PC-9 (cell line): ENCODE results near the gene GPBP1. TPM values are rescaled to one million over a fixed set of nuclear protein-coding genes. Genes with fewer than 3 reads are reported as not detected.

Experiments
- Bru-seq: library from RNA; stranded (reverse); fragments of 400-500 nt; gene quantifications from one replicate; lab custom pipeline; 2021; lab: Mats Ljungman, UMichigan
- BruChase-seq, 2 experiments: library from RNA; stranded (reverse); fragments of 400-500 nt; gene quantifications; one replicate each; lab custom pipeline; 2021; lab: Mats Ljungman, UMichigan
- BruUV-seq: library from RNA; stranded (reverse); fragments of 400-500 nt; replicated peaks from 2 replicates; lab custom pipeline; 2021; lab: Mats Ljungman, UMichigan
- CTCF ChIA-PET: fragments of 300-600 bp; sonication (Branson Sonifier 250); formaldehyde crosslinking; loops from one replicate; lab custom pipeline; 2022; ENCODE audit warnings: antibody characterized with exemption; lab: Charles Lee
- POLR2A ChIA-PET: fragments of 300-600 bp; sonication (Branson Sonifier 250); formaldehyde crosslinking; loops from one replicate; lab custom pipeline; 2022; ENCODE audit warnings: antibody characterized with exemption; ENCODE audit not compliant: unreplicated experiment; lab: Charles Lee
- DNase-seq, 2 experiments: peaks; one replicate each; pipeline versions ENCODE4 v3.0.0 to v3.0.0-alpha.2; 2015 to 2022; ENCODE audit warnings: mixed read lengths in 1 of 2
- H2AFZ ChIP-seq: fragments of 200-600 bp; sonication (generic); 2 replicates; pipeline ENCODE4 v1.8.1; 2017; ENCODE audit warnings: antibody characterized with exemption
- H3F3A ChIP-seq: fragments of 200-600 bp; sonication (generic); 2 replicates; pipeline ENCODE4 v1.8.1; 2017; ENCODE audit warnings: antibody characterized with exemption, mild to moderate bottlenecking, low read depth; ENCODE audit not compliant: insufficient read depth
- H3K27ac ChIP-seq: fragments of 200-600 bp; sonication (generic); 2 replicates; pipeline ENCODE4 v1.6.1; 2016; ENCODE audit warnings: mixed run types
- H3K27me3 ChIP-seq: fragments of 200-600 bp; sonication (generic); 2 replicates; pipeline ENCODE4 v1.6.1; 2016; ENCODE audit warnings: low read depth, mixed run types; ENCODE audit not compliant: insufficient read depth
- H3K36me3 ChIP-seq: fragments of 200-600 bp; sonication (generic); 2 replicates; pipeline ENCODE4 v1.6.1; 2016; ENCODE audit warnings: low read depth, mixed run types
- H3K4me1 ChIP-seq: fragments of 200-600 bp; sonication (generic); replicated peaks from 2 replicates; pipeline ENCODE4 v1.6.1; 2016; ENCODE audit warnings: mixed run types; ENCODE audit not compliant: insufficient read depth
- H3K4me2 ChIP-seq: fragments of 200-600 bp; sonication (generic); 2 replicates; pipeline ENCODE4 v1.6.1; 2017; ENCODE audit warnings: mixed run types
- H3K4me3 ChIP-seq: fragments of 200-600 bp; sonication (generic); 2 replicates; pipeline ENCODE4 v1.6.1; 2016; ENCODE audit warnings: mixed run types
- H3K79me2 ChIP-seq: fragments of 200-600 bp; sonication (generic); 2 replicates; pipeline ENCODE4 v1.6.1; 2017; ENCODE audit warnings: low read depth, mixed run types
- H3K9me2 ChIP-seq: fragments of 200-600 bp; sonication (generic); 2 replicates; pipeline ENCODE4 v1.8.1; 2017; ENCODE audit warnings: mild to moderate bottlenecking; ENCODE audit not compliant: insufficient read depth
- H3K9me3 ChIP-seq: fragments of 200-600 bp; sonication (generic); 2 replicates; pipeline ENCODE4 v1.8.1; 2016; ENCODE audit warnings: low read depth; ENCODE audit not compliant: insufficient read depth
- H4K20me1 ChIP-seq: fragments of 200-600 bp; sonication (generic); 2 replicates; pipeline ENCODE4 v1.8.1; 2017; ENCODE audit not compliant: insufficient read depth
- CTCF ChIP-seq: fragments of 200-600 bp; sonication (generic); conservative IDR thresholded peaks from 2 replicates; pipeline ENCODE4 v1.6.1; 2017; ENCODE audit warnings: mixed run types, antibody characterized with exemption, mild to moderate bottlenecking, moderate library complexity
- EZH2 ChIP-seq: fragments of 200-600 bp; sonication (generic); IDR thresholded peaks from 2 replicates; pipeline ENCODE4 v1.8.0; 2017; ENCODE audit warnings: antibody characterized with exemption, low read depth
- intact Hi-C: fragments of 100-400 bp; cut with micrococcal nuclease; formaldehyde crosslinking; loops from one replicate; pipeline ENCODE4 v1.10.0; 2022; ENCODE audit not compliant: unreplicated experiment
- long read RNA-seq: library from polyadenylated mRNA; stranded (forward); transcript quantifications from one replicate; pipeline ENCODE4 v2.0.0, GENCODE V29; 2022
- total RNA-seq: library from RNA; stranded (reverse); gene quantifications from 2 replicates; pipeline ENCODE4 v1.2.3, GENCODE V29; 2021

Gene GPBP1
- 62.4 and 75.0 TPM in 2 replicates for total RNA-seq
- percentile 95 among the genes with signal in this experiment for Bru-seq, nascent RNA
- BruChase-seq, experiment 1, labeled RNA remaining after a 2-hour chase = percentile 95 among the genes with signal in this experiment
- percentile 83 among the genes with signal in this experiment for BruChase-seq, experiment 2, labeled RNA remaining after a 6-hour chase
- long read RNA-seq, full-length matches to known transcripts = 86 of 132 reads
- long read RNA-seq, partial matches to known transcripts = 11 of 132 reads
- long read RNA-seq, other reads (novel, unspliced or antisense) = 35 of 132 reads

- intact Hi-C loops = loop anchor here (1.0 to 2.0 kb wide), 2 partner anchors 43 to 264 kb away; partner anchors contain the start of gene SETD9
- no peaks in the 10 kb centered on the region for H3K27me3 ChIP-seq
- DNase-seq = peak; percentile 95 to 97
- H3K79me2 ChIP-seq = peaks cover 46% of the 10 kb centered on the region
- peak within 1 kb of the TSS; percentile 91 for H3K4me2 ChIP-seq
- H2AFZ ChIP-seq = peak within 1 kb of the TSS; percentile 84
- peaks cover 33% of the 10 kb centered on the region for H4K20me1 ChIP-seq
- peaks cover 23% of the 10 kb centered on the region for H3K36me3 ChIP-seq
- peaks cover 32% of the 10 kb centered on the region for H3K4me1 ChIP-seq
- POLR2A ChIA-PET = interaction anchor here (0.6 to 0.9 kb wide), 8 partner anchors 19 to 845 kb away, joined by 3 to 21 read pairs (median 4); no protein-coding TSS in a partner anchor
- H3K27ac ChIP-seq = peak within 1 kb of the TSS; percentile 98
- CTCF ChIA-PET = interaction anchor here (0.6 kb wide), 3 partner anchors 43 to 328 kb away, joined by 4 to 12 read pairs (median 5); no protein-coding TSS in a partner anchor
- no TSS peak for BruUV-seq
- TF ChIP-seq CTCF (no peak), EZH2 (no peak)
- no peaks in the 10 kb centered on the region for H3K9me3 ChIP-seq
- peaks cover 40% of the 10 kb centered on the region for H3F3A ChIP-seq
- H3K9me2 ChIP-seq = no peaks in the 10 kb centered on the region
- H3K4me3 ChIP-seq = peak within 1 kb of the TSS; percentile 76
Observed at GRCh38 chr5:57173319-57174127, at the start of gene GPBP1. GPBP1 (plus strand) TSS chr5:57174059; CDS start chr5:57214131, 40,072 bp downstream.

GRCh38 chr5:57128325-57128724 is 45.5 kb upstream of the GPBP1 start:
- H3K4me3 ChIP-seq = no peak overlapping the region
- no peaks in the 10 kb centered on the region for H3K9me3 ChIP-seq
- no TSS peak for BruUV-seq
- no peaks in the 10 kb centered on the region for H3K4me1 ChIP-seq
- H3K27ac ChIP-seq = no peak overlapping the region
- H3K9me2 ChIP-seq = no peaks in the 10 kb centered on the region
- H3F3A ChIP-seq = peaks cover 8% of the 10 kb centered on the region; the same call in 1 of the 2 replicates
- ChIA-PET CTCF (interaction anchor here (0.5 to 0.7 kb wide), 3 partner anchors 9 to 183 kb away, joined by 3 to 4 read pairs (median 4); no protein-coding TSS in a partner anchor), POLR2A (interaction anchor here (0.5 to 0.8 kb wide), 2 partner anchors 267 to 1259 kb away, joined by 4 to 7 read pairs; no protein-coding TSS in a partner anchor)
- no peaks in the 10 kb centered on the region for H3K79me2 ChIP-seq
- TF ChIP-seq EZH2 (no peak), CTCF (no peak)
- intact Hi-C loops = no loop called here
- H3K27me3 ChIP-seq = no peaks in the 10 kb centered on the region
- no peaks in the 10 kb centered on the region for H4K20me1 ChIP-seq
- no peak for DNase-seq
- no peak overlapping the region for H3K4me2 ChIP-seq
- H2AFZ ChIP-seq = no peak overlapping the region
- H3K36me3 ChIP-seq = no peaks in the 10 kb centered on the region

- H3K4me1 ChIP-seq = no peaks in the 10 kb centered on the region
- H3K4me2 ChIP-seq = no peak overlapping the region
- H4K20me1 ChIP-seq = no peaks in the 10 kb centered on the region
- no peaks in the 10 kb centered on the region for H3K79me2 ChIP-seq
- CTCF ChIA-PET = no interaction called here
- no peak overlapping the region for H2AFZ ChIP-seq
- no TSS peak for BruUV-seq
- intact Hi-C loops = no loop called here
- no peak for DNase-seq
- H3K36me3 ChIP-seq = no peaks in the 10 kb centered on the region
- TF ChIP-seq CTCF (no peak), EZH2 (no peak)
- H3K27ac ChIP-seq = no peak overlapping the region
- H3K27me3 ChIP-seq = no peaks in the 10 kb centered on the region
- POLR2A ChIA-PET = interaction anchor here (0.7 kb wide), 1 partner anchor 724 kb away, joined by 4 read pairs; no protein-coding TSS in a partner anchor
- H3K9me2 ChIP-seq = no peaks in the 10 kb centered on the region
- H3K4me3 ChIP-seq = no peak overlapping the region
- H3F3A ChIP-seq = no peaks in the 10 kb centered on the region
- no peaks in the 10 kb centered on the region for H3K9me3 ChIP-seq
Observed at GRCh38 chr5:57133574-57133973, 40.3 kb upstream of the GPBP1 start.
